Cardiac muscle cell (in vitro differentiated cells and primary cell): Measurements from ENCODE around the gene C4BPA. TPM values are rescaled to one million over a fixed set of nuclear protein-coding genes. Genes with fewer than 3 reads are reported as not detected.

ENCODE experiments used
- DNase-seq, 2 donors: peaks; one replicate each; pipeline versions ENCODE4 v3.0.0 to v3.0.0-alpha.2; 2010 to 2017; ENCODE audit warnings: low read depth in 1 of 2, low spot score in 1 of 2
- H3K27ac ChIP-seq: fragments of 200-600 bp; sonication (generic); 2 replicates; pipeline ENCODE4 v1.5.1; 2016
- H3K27me3 ChIP-seq: fragments of 200-600 bp; sonication (generic); 2 replicates; pipeline ENCODE4 v1.6.0; 2016; ENCODE audit warnings: control low read depth
- H3K36me3 ChIP-seq: fragments of 200-600 bp; sonication (generic); 2 replicates; pipeline ENCODE4 v1.5.1; 2016; ENCODE audit warnings: control low read depth
- H3K4me1 ChIP-seq: fragments of 200-600 bp; sonication (generic); 2 replicates; pipeline ENCODE4 v1.8.1; 2017; ENCODE audit warnings: low read depth, mild to moderate bottlenecking, mixed run types
- H3K4me3 ChIP-seq: fragments of 200-600 bp; sonication (generic); 2 replicates; pipeline ENCODE4 v1.5.1; 2016; ENCODE audit warnings: mild to moderate bottlenecking
- H3K9me3 ChIP-seq: fragments of 200-600 bp; sonication (generic); 2 replicates; pipeline ENCODE4 v1.5.1; 2017; ENCODE audit warnings: low read depth, mild to moderate bottlenecking, control low read depth
- polyA plus RNA-seq: library from polyadenylated mRNA; unstranded; fragments of >200 nt; fragmentation: Nextera tagmentation; extraction: Ambion mirVana; gene quantifications from 2 replicates; pipeline ENCODE4 v1.2.1, GENCODE V29; 2016
- total RNA-seq: library from RNA; depleted of rRNA; stranded (reverse); fragments of >200 nt; gene quantifications from 2 replicates; pipeline ENCODE4 v1.2.3, GENCODE V29; 2016
- TF ChIP-seq, protein P1 (sequence below): IDR thresholded peaks from 2 replicates; pipeline ENCODE4 v1.5.1; 2012; ENCODE audit warnings: low read depth, mild to moderate bottlenecking, low read length

The C4BPA gene
- total and polyA plus RNA-seq, 2 experiments from 2014 or later: not detected

DNA sequence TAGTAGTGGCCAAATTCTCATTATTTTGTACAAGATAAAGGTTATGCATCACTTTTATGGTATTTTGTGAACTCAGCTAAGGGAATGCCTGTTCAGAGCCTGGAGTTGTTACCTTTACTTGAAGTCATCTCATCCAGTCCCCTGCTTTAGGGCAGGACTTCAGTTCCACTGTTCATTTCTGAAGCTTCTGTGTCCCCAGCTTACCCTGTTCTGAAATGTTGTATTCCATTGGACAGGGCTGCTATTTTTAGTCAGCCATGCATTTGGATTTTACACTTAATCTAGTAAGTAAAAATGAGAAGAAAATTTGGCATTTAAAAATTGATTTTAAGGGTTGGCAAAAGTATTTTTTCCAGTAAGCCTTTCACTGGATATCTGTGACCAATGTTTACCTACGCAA is 27.0 kb upstream of the C4BPA start:
- Histone ChIP-seq H3K27me3 (no peaks in the 10 kb centered on the region), H3K4me1 (peaks cover 8% of the 10 kb centered on the region), H3K9me3 (no peaks in the 10 kb centered on the region), H3K4me3 (no peak overlapping the region), H3K27ac (no peak overlapping the region), H3K36me3 (no peaks in the 10 kb centered on the region)
- TF ChIP-seq, protein P1, sequence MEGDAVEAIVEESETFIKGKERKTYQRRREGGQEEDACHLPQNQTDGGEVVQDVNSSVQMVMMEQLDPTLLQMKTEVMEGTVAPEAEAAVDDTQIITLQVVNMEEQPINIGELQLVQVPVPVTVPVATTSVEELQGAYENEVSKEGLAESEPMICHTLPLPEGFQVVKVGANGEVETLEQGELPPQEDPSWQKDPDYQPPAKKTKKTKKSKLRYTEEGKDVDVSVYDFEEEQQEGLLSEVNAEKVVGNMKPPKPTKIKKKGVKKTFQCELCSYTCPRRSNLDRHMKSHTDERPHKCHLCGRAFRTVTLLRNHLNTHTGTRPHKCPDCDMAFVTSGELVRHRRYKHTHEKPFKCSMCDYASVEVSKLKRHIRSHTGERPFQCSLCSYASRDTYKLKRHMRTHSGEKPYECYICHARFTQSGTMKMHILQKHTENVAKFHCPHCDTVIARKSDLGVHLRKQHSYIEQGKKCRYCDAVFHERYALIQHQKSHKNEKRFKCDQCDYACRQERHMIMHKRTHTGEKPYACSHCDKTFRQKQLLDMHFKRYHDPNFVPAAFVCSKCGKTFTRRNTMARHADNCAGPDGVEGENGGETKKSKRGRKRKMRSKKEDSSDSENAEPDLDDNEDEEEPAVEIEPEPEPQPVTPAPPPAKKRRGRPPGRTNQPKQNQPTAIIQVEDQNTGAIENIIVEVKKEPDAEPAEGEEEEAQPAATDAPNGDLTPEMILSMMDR: no peak
- DNase-seq: no peak

DNA sequence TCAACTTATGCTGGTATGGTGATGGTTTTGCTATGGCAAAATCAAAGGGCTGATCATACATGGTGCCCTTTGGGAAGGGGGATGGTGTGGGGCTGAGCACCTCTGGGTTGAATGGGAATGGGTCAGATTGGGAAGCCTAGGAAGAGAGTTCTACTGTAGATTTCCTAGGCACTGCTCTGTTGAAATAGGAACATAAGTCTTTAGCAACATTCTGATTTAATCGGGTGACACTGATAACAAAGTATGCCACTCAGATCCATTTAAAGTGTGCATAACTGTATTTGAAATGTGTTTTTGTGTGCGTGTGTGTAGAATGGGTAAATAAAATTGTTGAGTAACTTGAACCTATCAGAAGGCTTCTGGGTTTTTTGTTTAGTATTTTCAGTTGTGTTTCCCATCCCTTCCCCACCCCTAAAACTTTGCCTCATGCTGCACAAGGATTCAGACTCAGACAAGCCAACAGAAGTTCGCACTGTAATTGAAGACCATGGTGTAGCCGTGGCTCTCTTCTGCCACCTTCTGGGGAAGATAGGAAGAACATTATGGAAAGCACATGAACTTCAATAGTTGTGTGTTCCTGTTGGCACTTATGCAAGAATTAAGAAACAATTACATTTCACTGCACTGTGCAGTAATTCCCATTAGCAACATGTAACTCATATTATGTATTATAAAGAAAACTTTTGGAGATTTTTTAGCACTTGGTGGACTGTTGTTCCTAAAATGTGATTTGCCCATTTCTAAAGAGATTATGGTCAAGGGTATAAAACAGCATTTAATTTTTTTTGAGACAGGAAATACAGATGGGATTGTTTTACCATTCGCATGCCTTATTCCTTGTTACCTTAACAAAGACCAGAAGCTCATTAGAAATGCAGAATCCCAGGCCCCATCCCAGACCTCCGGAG is 26.3 kb upstream of the C4BPA start:
- H3K9me3 ChIP-seq: no peaks in the 10 kb centered on the region
- no peaks in the 10 kb centered on the region for H3K36me3 ChIP-seq
- no peak overlapping the region for H3K27ac ChIP-seq
- TF ChIP-seq, protein P1: peak; percentile 84
- no peaks in the 10 kb centered on the region for H3K27me3 ChIP-seq
- DNase-seq: peak; percentile 76 to 89
- H3K4me3 ChIP-seq: no peak overlapping the region
- peaks cover 8% of the 10 kb centered on the region for H3K4me1 ChIP-seq

DNA sequence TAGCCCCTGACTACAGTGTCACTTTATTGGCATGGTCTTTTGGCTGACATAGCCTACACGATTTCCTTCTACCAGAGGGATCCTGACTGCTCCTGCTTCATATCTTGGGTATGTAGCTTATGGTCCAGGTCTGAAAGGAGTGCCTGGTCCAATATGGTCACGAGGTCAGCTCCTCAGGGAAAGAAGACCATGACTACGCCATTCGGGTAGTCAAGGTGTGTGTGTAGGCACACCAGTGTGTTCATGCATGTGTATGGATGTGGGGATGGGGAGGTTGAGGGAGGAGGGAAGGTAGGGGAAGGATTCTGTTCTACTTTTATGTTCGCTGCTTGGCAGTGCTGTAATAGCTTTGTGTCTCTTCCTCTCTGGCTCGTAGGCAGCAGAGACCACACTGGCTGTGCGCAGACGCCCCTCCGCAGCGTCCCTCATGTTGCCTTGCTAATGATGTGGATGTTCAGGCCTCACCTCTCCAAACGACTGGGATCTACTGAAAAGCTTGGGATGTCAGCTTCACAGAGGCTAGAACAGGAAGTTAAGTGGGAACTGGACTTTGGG is 25.4 kb upstream of the C4BPA start:
- no peak overlapping the region for H3K4me3 ChIP-seq
- peaks cover 8% of the 10 kb centered on the region for H3K4me1 ChIP-seq
- no peaks in the 10 kb centered on the region for H3K36me3 ChIP-seq
- TF ChIP-seq, protein P1: no peak
- no peak overlapping the region for H3K27ac ChIP-seq
- H3K27me3 ChIP-seq: no peaks in the 10 kb centered on the region
- no peaks in the 10 kb centered on the region for H3K9me3 ChIP-seq
- no peak for DNase-seq

DNA sequence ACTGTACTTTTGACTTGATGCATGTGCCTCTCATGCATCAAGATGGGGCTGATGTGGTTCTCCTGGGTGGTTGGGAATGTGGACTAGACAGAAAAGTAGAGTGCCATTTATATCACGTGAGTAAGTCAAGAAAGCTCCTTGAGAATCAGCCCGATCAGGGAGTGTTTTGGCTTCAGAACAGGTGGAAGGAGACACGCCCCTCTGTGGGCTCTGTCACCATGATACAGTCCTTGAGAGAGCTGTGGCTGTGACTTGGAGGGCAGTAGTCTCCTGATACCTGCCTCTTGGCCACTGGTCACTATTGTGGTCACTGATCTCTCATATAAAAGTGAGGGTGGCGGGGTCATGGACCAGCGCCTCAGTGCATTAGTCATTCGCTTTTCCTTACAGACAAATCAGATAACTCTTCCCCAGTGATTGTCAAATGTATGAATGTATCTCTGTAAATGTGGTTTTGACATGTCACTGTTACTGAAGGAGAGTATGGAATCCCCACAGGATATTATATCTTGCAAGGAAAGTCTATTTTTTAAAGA is 24.3 kb upstream of the C4BPA start:
- DNase-seq: no peak
- peaks cover 6% of the 10 kb centered on the region for H3K4me1 ChIP-seq
- H3K27me3 ChIP-seq: no peaks in the 10 kb centered on the region
- H3K36me3 ChIP-seq: no peaks in the 10 kb centered on the region
- no peaks in the 10 kb centered on the region for H3K9me3 ChIP-seq
- no peak overlapping the region for H3K4me3 ChIP-seq
- TF ChIP-seq, protein P1: no peak
- no peak overlapping the region for H3K27ac ChIP-seq

DNA sequence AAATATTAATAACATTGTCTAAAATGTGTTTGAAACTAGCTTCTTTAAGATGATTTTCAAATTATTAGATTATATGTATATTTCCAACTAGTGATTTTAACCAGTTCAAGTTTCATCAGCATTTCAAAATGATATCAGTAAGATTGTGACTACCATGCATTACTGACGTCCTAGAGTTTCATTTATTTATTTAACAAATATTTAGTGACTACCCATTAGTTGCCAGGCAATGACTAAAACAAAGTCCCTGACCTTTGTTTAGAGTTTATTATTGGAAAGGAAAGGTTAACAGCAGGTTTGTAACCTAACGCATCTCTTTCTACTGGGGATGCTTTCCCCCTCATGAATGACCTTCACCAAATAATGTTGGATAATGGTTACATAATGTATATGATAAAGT is 22.9 kb upstream of the C4BPA start:
- Histone ChIP-seq H3K4me3 (no peak overlapping the region), H3K36me3 (no peaks in the 10 kb centered on the region), H3K27ac (no peak overlapping the region), H3K9me3 (no peaks in the 10 kb centered on the region), H3K4me1 (peaks cover 8% of the 10 kb centered on the region), H3K27me3 (no peaks in the 10 kb centered on the region)
- no peak for DNase-seq
- TF ChIP-seq, protein P1: no peak
